Lower leg skin (tissue), 3 donors: ENCODE results near the gene GRIK3.

ENCODE experiments used
- POLR2A ChIP-seq, 2 donors: fragments of 450-650 bp; IDR thresholded peaks; one replicate each; pipeline ENCODE4 v1.6.1; 2016 to 2017; ENCODE audit warnings: antibody characterized with exemption in 2 of 2, mild to moderate bottlenecking in 1 of 2, moderate library complexity in 1 of 2
- TF ChIP-seq, protein P1 (sequence below), 3 donors: fragments of 450-650 bp; IDR thresholded peaks; one replicate each; pipeline ENCODE4 v1.5.1; 2016; ENCODE audit warnings: antibody characterized with exemption in 3 of 3, mild to moderate bottlenecking in 3 of 3, moderate library complexity in 2 of 3

GRCh38 chr1:37043101-37043500 lies 8.8 kb upstream of the GRIK3 start:
- TF ChIP-seq, protein P1, sequence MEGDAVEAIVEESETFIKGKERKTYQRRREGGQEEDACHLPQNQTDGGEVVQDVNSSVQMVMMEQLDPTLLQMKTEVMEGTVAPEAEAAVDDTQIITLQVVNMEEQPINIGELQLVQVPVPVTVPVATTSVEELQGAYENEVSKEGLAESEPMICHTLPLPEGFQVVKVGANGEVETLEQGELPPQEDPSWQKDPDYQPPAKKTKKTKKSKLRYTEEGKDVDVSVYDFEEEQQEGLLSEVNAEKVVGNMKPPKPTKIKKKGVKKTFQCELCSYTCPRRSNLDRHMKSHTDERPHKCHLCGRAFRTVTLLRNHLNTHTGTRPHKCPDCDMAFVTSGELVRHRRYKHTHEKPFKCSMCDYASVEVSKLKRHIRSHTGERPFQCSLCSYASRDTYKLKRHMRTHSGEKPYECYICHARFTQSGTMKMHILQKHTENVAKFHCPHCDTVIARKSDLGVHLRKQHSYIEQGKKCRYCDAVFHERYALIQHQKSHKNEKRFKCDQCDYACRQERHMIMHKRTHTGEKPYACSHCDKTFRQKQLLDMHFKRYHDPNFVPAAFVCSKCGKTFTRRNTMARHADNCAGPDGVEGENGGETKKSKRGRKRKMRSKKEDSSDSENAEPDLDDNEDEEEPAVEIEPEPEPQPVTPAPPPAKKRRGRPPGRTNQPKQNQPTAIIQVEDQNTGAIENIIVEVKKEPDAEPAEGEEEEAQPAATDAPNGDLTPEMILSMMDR (IDR thresholded peaks at IDR 0.05): no peak
- no peak for TF ChIP-seq POLR2A (IDR thresholded peaks at IDR 0.05)
